NCI-H2196 (cell line): ENCODE results near the gene QSER1.
"Not testable (repeated sequence)": the region's sequence is repeated elsewhere in the genome, so short reads cannot be mapped to it uniquely, and the experiment has no call there.

Source experiments
- DNase-seq: peaks from one replicate; lab custom pipeline; 2025; ENCODE audit not compliant: unreplicated experiment; lab: John Stamatoyannopoulos, UW

The QSER1 gene

GRCh38 chr11:32991898-32992297 is 99.3 kb downstream of the QSER1 start:
- no peak for DNase-seq

DNA sequence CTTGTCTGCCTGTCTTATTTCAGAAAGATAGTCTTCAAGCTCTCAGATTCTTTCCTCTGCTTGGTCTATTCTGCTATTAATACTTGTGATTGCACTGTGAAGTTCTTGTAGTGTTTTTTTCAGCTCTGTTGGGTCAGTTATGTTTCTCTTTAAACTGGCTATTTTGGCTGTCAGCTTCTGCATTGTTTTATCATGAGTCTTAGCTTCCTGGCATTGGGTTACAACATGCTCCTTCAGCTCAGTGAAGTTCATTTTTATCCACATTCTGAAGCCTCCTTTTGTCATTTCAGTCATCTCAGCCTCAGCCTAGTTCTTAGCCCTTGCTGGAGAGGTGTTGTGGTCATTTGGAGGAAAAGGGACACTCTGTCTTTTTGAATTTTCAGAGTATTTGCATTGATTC is 107.6 kb downstream of the QSER1 start:
- DNase-seq: no peak

DNA sequence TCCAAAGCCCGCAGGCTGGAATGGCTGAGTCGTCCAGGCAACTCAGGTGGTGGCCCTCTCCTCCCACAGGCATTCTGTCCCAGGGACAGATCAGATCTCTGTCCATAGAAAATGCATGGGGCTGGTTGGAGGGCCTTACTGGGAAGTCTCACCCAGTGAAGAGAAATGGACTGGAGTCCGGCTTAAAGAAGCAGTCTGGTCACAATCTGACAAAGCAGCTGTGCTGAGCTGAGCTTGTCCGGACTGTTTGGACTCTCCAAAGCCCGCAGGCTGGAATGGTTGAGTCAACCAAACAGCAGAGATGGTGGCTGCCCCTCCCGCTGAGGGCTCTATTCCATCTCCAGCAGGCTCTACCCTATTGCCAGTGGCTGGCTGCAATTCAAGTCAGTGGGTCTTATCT is 108.7 kb downstream of the QSER1 start:
- no peak for DNase-seq

GRCh38 chr11:33001751-33002542 is 109.3 kb downstream of the QSER1 start:
- DNase-seq: no peak

- no peak for DNase-seq
Measured at GRCh38 chr11:33005175-33005574, 112.6 kb downstream of the QSER1 start.

GRCh38 chr11:33006010-33006409 is 113.4 kb downstream of the QSER1 start:
- DNase-seq: no peak

DNA sequence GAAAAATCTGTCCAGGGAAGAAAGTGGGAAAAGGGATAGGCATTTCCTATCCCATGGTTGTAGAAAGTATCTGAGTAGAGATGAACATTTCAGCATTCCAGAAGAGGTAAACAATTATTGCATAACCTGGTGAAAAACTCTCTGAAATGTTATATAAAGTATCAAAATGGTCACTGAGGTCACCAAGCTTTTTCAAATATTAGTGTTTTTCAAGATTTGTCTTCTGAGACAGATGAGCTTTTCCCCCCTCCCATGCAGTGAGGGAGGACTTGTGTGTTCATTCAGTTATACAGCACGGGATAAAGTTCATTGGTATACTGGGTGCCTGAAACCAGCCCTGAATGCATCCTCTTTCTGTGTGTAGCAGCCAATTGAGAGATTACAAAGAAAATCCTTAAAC is 121.1 kb downstream of the QSER1 start:
- DNase-seq: no peak

DNA sequence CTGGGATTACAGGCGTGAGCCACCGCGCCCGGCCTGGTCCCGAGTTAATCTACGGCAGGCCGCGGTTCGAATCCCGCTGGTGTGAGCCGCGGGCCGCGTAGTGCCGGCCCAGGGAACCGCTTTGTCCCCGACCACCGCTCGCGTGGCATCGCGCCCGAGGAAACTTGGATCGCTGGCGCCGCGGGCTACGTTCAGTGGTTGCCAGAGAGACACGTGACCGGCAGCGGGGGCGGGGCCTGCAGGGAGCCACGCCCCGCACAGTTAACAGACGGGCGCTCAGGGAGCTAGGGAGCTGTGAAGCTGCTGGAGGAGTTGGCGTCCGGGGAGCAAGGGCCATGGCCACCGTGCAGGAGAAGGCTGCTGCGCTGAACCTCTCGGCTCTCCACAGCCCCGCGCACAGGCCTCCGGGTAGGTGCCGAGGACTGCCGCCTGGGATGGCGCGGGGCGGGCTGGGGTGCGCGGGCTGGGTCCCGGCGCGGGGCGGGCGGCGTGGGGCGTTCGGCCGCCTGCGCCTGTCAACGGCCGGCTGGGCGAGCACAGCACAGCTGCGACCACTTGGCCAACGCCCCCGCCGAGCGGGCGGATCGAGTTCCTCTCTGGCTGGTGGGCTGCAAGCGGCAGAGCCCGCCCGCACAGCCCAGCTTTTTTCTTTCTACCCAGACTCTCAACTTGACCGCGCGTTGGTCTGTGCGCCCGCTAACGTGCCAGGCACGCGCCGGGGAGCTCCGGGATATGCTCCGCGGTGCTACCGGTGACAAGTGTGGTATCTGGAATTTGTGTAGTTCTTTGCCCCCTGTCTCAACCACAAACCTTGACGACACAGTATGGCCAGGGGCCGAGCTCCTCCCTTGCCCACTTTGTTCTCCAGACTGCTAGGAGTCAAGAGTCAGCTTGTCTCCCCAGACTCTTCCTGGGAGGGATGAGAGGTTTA is 123.3 kb downstream of the QSER1 start, which contains the start of gene DEPDC7:
Gene DEPDC7, plus strand, starts transcription at position 258 of the 931 bp plus-strand sequence. Its CDS starts 78 bp downstream, at position 336.
- DNase-seq: peak; percentile 96

- no peak for DNase-seq
Measured at GRCh38 chr11:33016654-33017053, 124.0 kb downstream of the QSER1 start.

DNA sequence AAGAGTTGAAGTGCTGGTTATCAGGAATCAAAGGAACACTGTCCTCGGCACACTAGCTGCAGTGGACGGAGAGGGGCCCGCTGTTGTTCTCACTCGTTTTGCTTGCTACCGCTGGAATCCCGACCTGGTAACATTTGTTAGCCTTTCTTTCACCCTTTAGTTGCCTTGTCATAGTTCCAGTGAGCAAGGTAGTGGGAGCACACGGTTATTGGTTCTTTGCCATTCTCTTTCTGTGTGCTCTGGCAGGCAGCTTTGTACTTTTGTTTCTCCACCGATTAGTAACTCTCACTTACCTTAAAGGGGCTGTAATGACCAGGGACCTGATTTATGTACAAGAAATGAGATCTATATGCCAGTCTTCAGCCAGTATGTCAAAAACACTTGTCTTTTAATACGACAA is 124.9 kb downstream of the QSER1 start:
- DNase-seq: no peak

DNA sequence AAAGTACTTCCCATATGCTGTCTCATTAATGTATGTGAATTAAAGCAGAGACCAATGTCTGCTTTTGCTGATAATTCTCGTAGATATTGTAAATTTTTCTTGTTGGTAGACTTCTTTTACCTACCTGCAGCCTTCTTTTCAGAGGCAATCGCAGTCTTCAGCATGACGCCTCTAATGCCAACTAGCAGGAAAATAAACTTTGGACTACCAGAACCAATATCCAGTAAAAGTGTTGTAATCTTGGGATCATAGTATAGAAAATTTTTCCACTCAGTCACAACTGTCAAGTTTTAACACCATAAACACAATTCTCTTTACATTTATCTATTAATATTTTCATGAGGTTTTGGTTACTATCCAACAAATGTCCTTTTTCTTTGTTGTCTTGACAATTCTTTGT is 125.4 kb downstream of the QSER1 start:
- DNase-seq: no peak

- DNase-seq: no peak
Measured at GRCh38 chr11:33018840-33019239, 126.2 kb downstream of the QSER1 start.

GRCh38 chr11:33021501-33021900 is 128.9 kb downstream of the QSER1 start:
- no peak for DNase-seq

- DNase-seq: no peak
Measured at GRCh38 chr11:33021937-33022336, 129.3 kb downstream of the QSER1 start.

DNA sequence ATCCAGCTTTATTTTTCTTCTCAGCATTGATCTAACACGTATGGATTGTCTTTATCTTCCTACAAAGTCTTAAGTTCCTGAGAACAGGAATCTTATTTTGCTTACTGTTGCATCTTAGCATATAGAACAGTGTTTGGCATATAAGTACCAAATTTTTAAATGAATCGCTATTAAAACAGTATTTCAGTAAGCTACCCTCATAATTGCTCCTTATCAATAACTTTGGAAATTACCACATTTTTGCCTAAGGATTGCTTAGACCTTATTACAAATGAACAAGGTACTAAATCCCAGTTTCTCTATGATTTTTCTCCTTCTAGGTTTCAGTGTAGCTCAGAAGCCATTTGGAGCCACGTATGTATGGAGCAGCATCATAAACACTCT is 132.7 kb downstream of the QSER1 start:
- DNase-seq: no peak

GRCh38 chr11:33027233-33027632 is 134.6 kb downstream of the QSER1 start:
- no peak for DNase-seq

GRCh38 chr11:33027846-33028536 is 135.4 kb downstream of the QSER1 start:
- DNase-seq: no peak

DNA sequence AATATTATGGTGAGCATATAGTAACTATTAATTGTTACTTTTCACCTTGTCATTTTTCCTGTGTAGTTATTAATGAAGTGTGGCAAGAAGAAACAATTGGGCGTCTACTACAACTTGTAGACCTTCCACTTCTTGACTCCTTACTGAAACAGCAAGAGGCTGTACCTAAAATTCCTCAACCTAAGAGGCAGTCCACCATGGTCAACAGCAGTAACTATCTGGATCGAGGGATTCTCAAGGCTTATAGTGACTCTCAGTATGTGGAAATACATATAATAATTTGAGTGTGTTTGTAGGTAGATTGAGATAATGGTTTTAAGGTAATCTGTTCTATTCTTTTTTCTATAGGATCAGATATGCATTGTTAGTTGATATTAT is 135.9 kb downstream of the QSER1 start:
- no peak for DNase-seq

GRCh38 chr11:33029218-33029617 is 136.6 kb downstream of the QSER1 start:
- not testable (repeated sequence) for DNase-seq
